NB4 (cell line): Measurements from ENCODE around the gene CHRNG.

Experiments used
- MAX ChIP-seq: IDR thresholded peaks from 2 replicates; pipeline ENCODE4 v1.6.1; 2011; ENCODE audit warnings: low read depth, low read length
- MYC ChIP-seq: IDR thresholded peaks from 2 replicates; pipeline ENCODE4 v1.6.1; 2011; ENCODE audit warnings: low read depth, low read length
- POLR2A ChIP-seq: IDR thresholded peaks from 2 replicates; pipeline ENCODE4 v1.6.1; 2011; ENCODE audit warnings: mild to moderate bottlenecking; ENCODE audit not compliant: insufficient read length; ENCODE audit errors: extremely low read depth
- TF ChIP-seq, protein P1 (sequence below): IDR thresholded peaks from one replicate; pipeline ENCODE4 v1.5.1; 2012; ENCODE audit warnings: low read depth, low read length

GRCh38 chr2:232592772-232593395, 53.4 kb downstream of the CHRNG start:
- TF ChIP-seq, protein P1, sequence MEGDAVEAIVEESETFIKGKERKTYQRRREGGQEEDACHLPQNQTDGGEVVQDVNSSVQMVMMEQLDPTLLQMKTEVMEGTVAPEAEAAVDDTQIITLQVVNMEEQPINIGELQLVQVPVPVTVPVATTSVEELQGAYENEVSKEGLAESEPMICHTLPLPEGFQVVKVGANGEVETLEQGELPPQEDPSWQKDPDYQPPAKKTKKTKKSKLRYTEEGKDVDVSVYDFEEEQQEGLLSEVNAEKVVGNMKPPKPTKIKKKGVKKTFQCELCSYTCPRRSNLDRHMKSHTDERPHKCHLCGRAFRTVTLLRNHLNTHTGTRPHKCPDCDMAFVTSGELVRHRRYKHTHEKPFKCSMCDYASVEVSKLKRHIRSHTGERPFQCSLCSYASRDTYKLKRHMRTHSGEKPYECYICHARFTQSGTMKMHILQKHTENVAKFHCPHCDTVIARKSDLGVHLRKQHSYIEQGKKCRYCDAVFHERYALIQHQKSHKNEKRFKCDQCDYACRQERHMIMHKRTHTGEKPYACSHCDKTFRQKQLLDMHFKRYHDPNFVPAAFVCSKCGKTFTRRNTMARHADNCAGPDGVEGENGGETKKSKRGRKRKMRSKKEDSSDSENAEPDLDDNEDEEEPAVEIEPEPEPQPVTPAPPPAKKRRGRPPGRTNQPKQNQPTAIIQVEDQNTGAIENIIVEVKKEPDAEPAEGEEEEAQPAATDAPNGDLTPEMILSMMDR = no peak
- TF ChIP-seq MYC = no peak
- no peak for TF ChIP-seq POLR2A
- no peak for TF ChIP-seq MAX
